ENCODE measurements around the gene STAC.
"Not testable (repeated sequence)": the region's sequence is repeated elsewhere in the genome, so short reads cannot be mapped to it uniquely, and the experiment has no call there.

The STAC gene

GRCh38 chr3:36575241-36575640 lies 194.9 kb downstream of the STAC start:
- H3K27ac ChIP-seq (ENCODE audit: low read length), result no peak overlapping the region
- no peaks in the 10 kb centered on the region for H3K36me3 ChIP-seq (ENCODE audit: control insufficient read depth, insufficient read depth, low read length)
- H3K4me1 ChIP-seq (ENCODE audit: control insufficient read depth, insufficient read depth, low read length), result no peaks in the 10 kb centered on the region
- WGBS (ENCODE audit: insufficient coverage, insufficient read length), result no CpG with 5 or more reads among the region's 2 CpGs
- no peak for DNase-seq (ENCODE audit: low read depth, low spot score)
- H3K27me3 ChIP-seq (ENCODE audit: control insufficient read depth, insufficient read depth, low read length), result no peaks in the 10 kb centered on the region
- H3K9me3 ChIP-seq (ENCODE audit: control insufficient read depth, insufficient read depth, low read length), result no peaks in the 10 kb centered on the region; the same call in 1 of the 2 replicates
- H3K4me3 ChIP-seq (ENCODE audit: low read length), result no peak overlapping the region

- not testable (repeated sequence) for DNase-seq (ENCODE audit: low read depth, low spot score)
Observed at GRCh38 chr3:36578418-36578817, 198.1 kb downstream of the STAC start.

GRCh38 chr3:36579746-36580145 lies 199.4 kb downstream of the STAC start:
- Histone ChIP-seq H3K9me3 (ENCODE audit: control insufficient read depth, insufficient read depth, low read length) (no peaks in the 10 kb centered on the region; the same call in 1 of the 2 replicates), H3K27ac (ENCODE audit: low read length) (no peak overlapping the region), H3K4me3 (ENCODE audit: low read length) (no peak overlapping the region), H3K4me1 (ENCODE audit: control insufficient read depth, insufficient read depth, low read length) (no peaks in the 10 kb centered on the region), H3K27me3 (ENCODE audit: control insufficient read depth, insufficient read depth, low read length) (no peaks in the 10 kb centered on the region), H3K36me3 (ENCODE audit: control insufficient read depth, insufficient read depth, low read length) (no peaks in the 10 kb centered on the region)
- no peak for DNase-seq (ENCODE audit: low read depth, low spot score)
- WGBS (ENCODE audit: insufficient coverage, insufficient read length), result no CpG with 5 or more reads among the region's 1 CpG

More at GRCh38 chr3:36578418-36578817, 198.1 kb downstream of the STAC start:
- H3K36me3 ChIP-seq (ENCODE audit: control insufficient read depth, insufficient read depth, low read length); H3K27ac ChIP-seq (ENCODE audit: low read length); H3K27me3 ChIP-seq (ENCODE audit: control insufficient read depth, insufficient read depth, low read length); H3K4me1 ChIP-seq (ENCODE audit: control insufficient read depth, insufficient read depth, low read length); H3K4me3 ChIP-seq (ENCODE audit: low read length); H3K9me3 ChIP-seq (ENCODE audit: control insufficient read depth, insufficient read depth, low read length): not testable (repeated sequence)
- no CpG with 5 or more reads among the region's 4 CpGs for WGBS (ENCODE audit: insufficient coverage, insufficient read length)

- Histone ChIP-seq H3K27ac (ENCODE audit: low read length) (no peak overlapping the region), H3K4me1 (ENCODE audit: control insufficient read depth, insufficient read depth, low read length) (no peaks in the 10 kb centered on the region), H3K9me3 (ENCODE audit: control insufficient read depth, insufficient read depth, low read length) (no peaks in the 10 kb centered on the region; the same call in 1 of the 2 replicates), H3K4me3 (ENCODE audit: low read length) (no peak overlapping the region), H3K36me3 (ENCODE audit: control insufficient read depth, insufficient read depth, low read length) (no peaks in the 10 kb centered on the region), H3K27me3 (ENCODE audit: control insufficient read depth, insufficient read depth, low read length) (no peaks in the 10 kb centered on the region)
- no CpG with 5 or more reads among the region's 2 CpGs for WGBS (ENCODE audit: insufficient coverage, insufficient read length)
- DNase-seq (ENCODE audit: low read depth, low spot score), result no peak
Observed at GRCh38 chr3:36580716-36581115, 200.4 kb downstream of the STAC start.

GRCh38 chr3:36591959-36592358 lies 211.7 kb downstream of the STAC start:
- no peaks in the 10 kb centered on the region for H3K27me3 ChIP-seq (ENCODE audit: control insufficient read depth, insufficient read depth, low read length)
- H3K36me3 ChIP-seq (ENCODE audit: control insufficient read depth, insufficient read depth, low read length), result no peaks in the 10 kb centered on the region
- H3K27ac ChIP-seq (ENCODE audit: low read length), result no peak overlapping the region
- no CpG with 5 or more reads among the region's 3 CpGs for WGBS (ENCODE audit: insufficient coverage, insufficient read length)
- H3K9me3 ChIP-seq (ENCODE audit: control insufficient read depth, insufficient read depth, low read length), result no peaks in the 10 kb centered on the region
- no peak for DNase-seq (ENCODE audit: low read depth, low spot score)
- no peak overlapping the region for H3K4me3 ChIP-seq (ENCODE audit: low read length)
- no peaks in the 10 kb centered on the region for H3K4me1 ChIP-seq (ENCODE audit: control insufficient read depth, insufficient read depth, low read length)

GRCh38 chr3:36595511-36595910 lies 215.2 kb downstream of the STAC start:
- Histone ChIP-seq H3K27ac (ENCODE audit: low read length) (no peak overlapping the region), H3K9me3 (ENCODE audit: control insufficient read depth, insufficient read depth, low read length) (no peaks in the 10 kb centered on the region), H3K4me1 (ENCODE audit: control insufficient read depth, insufficient read depth, low read length) (no peaks in the 10 kb centered on the region), H3K36me3 (ENCODE audit: control insufficient read depth, insufficient read depth, low read length) (no peaks in the 10 kb centered on the region), H3K4me3 (ENCODE audit: low read length) (no peak overlapping the region), H3K27me3 (ENCODE audit: control insufficient read depth, insufficient read depth, low read length) (no peaks in the 10 kb centered on the region)
- DNase-seq (ENCODE audit: low read depth, low spot score), result no peak
- no CpG with 5 or more reads among the region's 1 CpG for WGBS (ENCODE audit: insufficient coverage, insufficient read length)

GRCh38 chr3:36596419-36596818 lies 216.1 kb downstream of the STAC start:
- no peaks in the 10 kb centered on the region for H3K9me3 ChIP-seq (ENCODE audit: control insufficient read depth, insufficient read depth, low read length)
- H3K4me1 ChIP-seq (ENCODE audit: control insufficient read depth, insufficient read depth, low read length), result no peaks in the 10 kb centered on the region
- no peak overlapping the region for H3K4me3 ChIP-seq (ENCODE audit: low read length)
- no CpG with 5 or more reads among the region's 2 CpGs for WGBS (ENCODE audit: insufficient coverage, insufficient read length)
- H3K36me3 ChIP-seq (ENCODE audit: control insufficient read depth, insufficient read depth, low read length), result no peaks in the 10 kb centered on the region
- no peak overlapping the region for H3K27ac ChIP-seq (ENCODE audit: low read length)
- no peaks in the 10 kb centered on the region for H3K27me3 ChIP-seq (ENCODE audit: control insufficient read depth, insufficient read depth, low read length)
- DNase-seq (ENCODE audit: low read depth, low spot score), result no peak

GRCh38 chr3:36597422-36597821 lies 217.1 kb downstream of the STAC start:
- H3K27me3 ChIP-seq (ENCODE audit: control insufficient read depth, insufficient read depth, low read length), result no peaks in the 10 kb centered on the region
- H3K27ac ChIP-seq (ENCODE audit: low read length), result no peak overlapping the region
- no peaks in the 10 kb centered on the region for H3K9me3 ChIP-seq (ENCODE audit: control insufficient read depth, insufficient read depth, low read length)
- no peaks in the 10 kb centered on the region for H3K4me1 ChIP-seq (ENCODE audit: control insufficient read depth, insufficient read depth, low read length)
- DNase-seq (ENCODE audit: low read depth, low spot score), result no peak
- no peaks in the 10 kb centered on the region for H3K36me3 ChIP-seq (ENCODE audit: control insufficient read depth, insufficient read depth, low read length)
- no peak overlapping the region for H3K4me3 ChIP-seq (ENCODE audit: low read length)
- WGBS (ENCODE audit: insufficient coverage, insufficient read length), result no CpG with 5 or more reads among the region's 2 CpGs

All from iPS DF 6.9 (cell line).